HG02642 (cell line): ENCODE data around the gene TASOR.
"Not testable (repeated sequence)": the region's sequence is repeated elsewhere in the genome, so short reads cannot be mapped to it uniquely, and the experiment has no call there.

Experiments used
- ATAC-seq: cut with Tn5 transposase; IDR thresholded peaks from one replicate; pipeline ENCODE4 v1.9.1; 2021; ENCODE audit warnings: mild to moderate bottlenecking; ENCODE audit not compliant: unreplicated experiment, poor library complexity

TASOR gene

GRCh38 chr3:56683122-56683817 is at the start of gene TASOR:
Gene TASOR (minus strand): TSS chr3:56683265. CDS start chr3:56683006, 259 bp downstream.
- ATAC-seq, result peak; percentile 78

GRCh38 chr3:56732109-56732508 is 49.0 kb upstream of the TASOR start:
- no peak for ATAC-seq

GRCh38 chr3:56725175-56725574 is 42.1 kb upstream of the TASOR start:
- peak; percentile 97 for ATAC-seq

- peak; percentile 9 for ATAC-seq
Observed at GRCh38 chr3:56724676-56725075, 41.6 kb upstream of the TASOR start.

- ATAC-seq, result no peak
Observed at GRCh38 chr3:56720849-56721248, 37.8 kb upstream of the TASOR start.

GRCh38 chr3:56718809-56719208 is 35.7 kb upstream of the TASOR start:
- not testable (repeated sequence) for ATAC-seq

- no peak for ATAC-seq
Observed at GRCh38 chr3:56711344-56711743, 28.3 kb upstream of the TASOR start.

GRCh38 chr3:56707412-56707811 is 24.3 kb upstream of the TASOR start:
- not testable (repeated sequence) for ATAC-seq

GRCh38 chr3:56706629-56707028 is 23.6 kb upstream of the TASOR start:
- ATAC-seq, result no peak

- no peak for ATAC-seq
Observed at GRCh38 chr3:56704706-56705105, 21.6 kb upstream of the TASOR start.

GRCh38 chr3:56702490-56703315 is 19.6 kb upstream of the TASOR start:
- ATAC-seq, result no peak

- no peak for ATAC-seq
Observed at GRCh38 chr3:56700151-56700550, 17.1 kb upstream of the TASOR start.

GRCh38 chr3:56694867-56695683 is 12.0 kb upstream of the TASOR start:
- no peak for ATAC-seq

GRCh38 chr3:56693750-56694149 is 10.7 kb upstream of the TASOR start:
- ATAC-seq, result no peak

- ATAC-seq, result peak; percentile 85
Observed at GRCh38 chr3:56692520-56693433, 9.7 kb upstream of the TASOR start.

- ATAC-seq, result not testable (repeated sequence)
Observed at GRCh38 chr3:56692001-56692365, 8.9 kb upstream of the TASOR start.

- no peak for ATAC-seq
Observed at GRCh38 chr3:56691165-56692000, 8.3 kb upstream of the TASOR start.

GRCh38 chr3:56689303-56689702 is 6.2 kb upstream of the TASOR start:
- no peak for ATAC-seq

- no peak for ATAC-seq
Observed at GRCh38 chr3:56688191-56688590, 5.1 kb upstream of the TASOR start.
